ENCODE results near the gene ZNF71. TPM values are rescaled to one million over a fixed set of nuclear protein-coding genes. Genes with fewer than 3 reads are reported as not detected.

ZNF71 gene
- total RNA-seq, 2 experiments from 2014 or later = 2.4 to 2.8 TPM

Other genes starting within 250 kb of the ZNF71 start
- gene ZNF582, start 201.8 kb upstream of the ZNF71 start, total RNA-seq = 1 to 10 TPM; 4.6 to 4.7 TPM
- 1 to 10 TPM; 1.3 to 2.4 TPM for gene ZNF583, start 191.0 kb upstream of the ZNF71 start, total RNA-seq
- 1 to 10 TPM; 8.3 to 10.0 TPM for gene ZNF667, start 118.0 kb upstream of the ZNF71 start, total RNA-seq
- under 1 TPM; 0.67 to 0.71 TPM for gene ZNF471, start 87.4 kb upstream of the ZNF71 start, total RNA-seq
- gene ZFP28, start 56.4 kb upstream of the ZNF71 start, total RNA-seq = 1 to 10 TPM; 2.3 to 3.8 TPM
- 1 to 10 TPM in 1 of 2 experiments, under 1 TPM in 1; 0.33 to 1.1 TPM for gene ZNF470, start 27.8 kb upstream of the ZNF71 start, total RNA-seq
- not detected for gene SMIM17, start 47.9 kb downstream of the ZNF71 start, total RNA-seq
- under 1 TPM; 0.46 to 0.75 TPM for gene ZNF835, start 76.5 kb downstream of the ZNF71 start, total RNA-seq
- under 1 TPM; 0.16 to 0.33 TPM for gene PEG3, start 245.4 kb downstream of the ZNF71 start, total RNA-seq
- gene ZIM2, start 245.4 kb downstream of the ZNF71 start, total RNA-seq = not detected

Measured in CD8-positive, alpha-beta T cell (primary cell).